B cell (primary cell): ENCODE data around the gene FER. TPM values are rescaled to one million over a fixed set of nuclear protein-coding genes. Genes with fewer than 3 reads are reported as not detected.

ENCODE experiments used
- ATAC-seq: fragments of 200-7000 bp; cut with Tn5 transposase; one replicate; pipeline ENCODE4 v1.10.0; 2021; ENCODE audit warnings: low read depth, mild to moderate bottlenecking, moderate number of reproducible peaks, moderate library complexity
- CTCF ChIA-PET: fragments of 350-600 bp; sonication (Branson Sonifier 250); formaldehyde crosslinking; loops from one replicate; lab custom pipeline; 2021; ENCODE audit warnings: antibody characterized with exemption, inconsistent platforms; lab: Charles Lee
- POLR2A ChIA-PET: fragments of 350-600 bp; sonication (Branson Sonifier 250); formaldehyde crosslinking; loops from one replicate; lab custom pipeline; 2021; ENCODE audit warnings: antibody characterized with exemption; lab: Charles Lee
- DNase-seq: peaks from one replicate; pipeline ENCODE4 v3.0.0; 2013
- H2AFZ ChIP-seq: 2 replicates; pipeline ENCODE4 v1.6.1; 2012; ENCODE audit warnings: mild to moderate bottlenecking, low read depth, low read length; ENCODE audit not compliant: insufficient read depth, poor library complexity, severe bottlenecking
- H3K27ac ChIP-seq, 2 donors: 1 replicate in 1 of 2; 2 replicates in 1 of 2; pipeline ENCODE4 v1.5.1; 2012 to 2013; ENCODE audit warnings: low read length in 2 of 2, mild to moderate bottlenecking in 2 of 2, moderate library complexity in 1 of 2
- H3K27me3 ChIP-seq, 4 experiments: fragments of 200-600 bp in 1 of 4; sonication (generic) in 1 of 4; replicated peaks in 1 of 4; 1 replicate in 2 of 4; 2 replicates in 2 of 4; pipeline versions ENCODE4 v1.6.1 to v1.7.0; 2013 to 2016; ENCODE audit warnings: low read length in 3 of 4, mild to moderate bottlenecking in 2 of 4, mixed read lengths in 1 of 4, moderate library complexity in 1 of 4; ENCODE audit not compliant: insufficient read depth in 4 of 4, control insufficient read depth in 3 of 4; ENCODE audit errors: control extremely low read depth in 1 of 4
- H3K36me3 ChIP-seq, 2 experiments: replicated peaks in 1 of 2; 1 replicate in 1 of 2; 2 replicates in 1 of 2; pipeline versions ENCODE4 v1.6.1 to v1.7.1; 2013; ENCODE audit warnings: low read length in 1 of 2; ENCODE audit not compliant: insufficient read depth in 2 of 2, control insufficient read depth in 1 of 2; ENCODE audit errors: control extremely low read depth in 1 of 2, extremely low read depth in 1 of 2
- H3K4me1 ChIP-seq, 2 donors: fragments of 200-600 bp in 1 of 2; sonication (generic) in 1 of 2; 1 replicate in 1 of 2; 2 replicates in 1 of 2; pipeline versions ENCODE4 v1.5.1 to v1.6.1; 2013 to 2017; ENCODE audit warnings: low read length in 2 of 2; ENCODE audit not compliant: control insufficient read depth in 2 of 2, insufficient read depth in 2 of 2
- H3K4me2 ChIP-seq: replicated peaks from 2 replicates; pipeline ENCODE3; 2012; ENCODE audit warnings: mild to moderate bottlenecking, low read depth, low read length; ENCODE audit not compliant: poor library complexity, severe bottlenecking
- H3K4me3 ChIP-seq, 5 experiments: fragments of 200-600 bp in 1 of 5; sonication (generic) in 1 of 5; 1 replicate in 3 of 5; 2 replicates in 2 of 5; pipeline versions ENCODE4 v1.5.1 to v1.7.0; 2011 to 2016; ENCODE audit warnings: low read length in 4 of 5, mild to moderate bottlenecking in 4 of 5, low read depth in 2 of 5, control low read depth in 1 of 5, moderate library complexity in 1 of 5; ENCODE audit not compliant: insufficient read depth in 1 of 5; ENCODE audit errors: control extremely low read depth in 1 of 5, extremely low read depth in 1 of 5
- H3K79me2 ChIP-seq: fragments of 200-600 bp; sonication (generic); one replicate; pipeline ENCODE4 v1.6.0; 2016; ENCODE audit warnings: low read length; ENCODE audit not compliant: control insufficient read depth, insufficient read depth
- H3K9ac ChIP-seq: fragments of 200-600 bp; sonication (generic); 2 replicates; pipeline ENCODE4 v1.6.1; 2017; ENCODE audit warnings: mild to moderate bottlenecking, low read length, moderate library complexity
- H3K9me3 ChIP-seq, 3 donors: one replicate each; pipeline versions ENCODE4 v1.6.1 to v1.7.1; 2013; ENCODE audit warnings: low read length in 2 of 3; ENCODE audit not compliant: control insufficient read depth in 2 of 3, insufficient read depth in 1 of 3; ENCODE audit errors: control extremely low read depth in 1 of 3
- H4K20me1 ChIP-seq: 2 replicates; pipeline ENCODE4 v1.6.0; 2012; ENCODE audit warnings: mild to moderate bottlenecking, low read length; ENCODE audit not compliant: insufficient read depth, control insufficient read depth, poor library complexity, severe bottlenecking
- H3K27ac Mint-ChIP-seq: one replicate; pipeline ENCODE4 v1.8.0; 2021; ENCODE audit warnings: mixed read lengths
- H3K27me3 Mint-ChIP-seq: one replicate; pipeline ENCODE4 v1.8.0; 2021; ENCODE audit warnings: mixed read lengths
- H3K4me1 Mint-ChIP-seq: one replicate; pipeline ENCODE4 v1.8.0; 2021; ENCODE audit warnings: mixed read lengths
- H3K4me3 Mint-ChIP-seq: one replicate; pipeline ENCODE4 v1.8.0; 2021; ENCODE audit warnings: mixed read lengths
- H3K9me3 Mint-ChIP-seq: one replicate; pipeline ENCODE4 v1.8.0; 2022; ENCODE audit warnings: mixed read lengths; ENCODE audit not compliant: insufficient read depth
- CTCF ChIP-seq: fragments of 200-600 bp; IDR thresholded peaks from one replicate; pipeline ENCODE4 v1.8.0; 2022; ENCODE audit warnings: antibody characterized with exemption, mild to moderate bottlenecking
- EZH2 ChIP-seq: IDR thresholded peaks from 2 replicates; pipeline ENCODE4 v1.6.1; 2012; ENCODE audit warnings: borderline replicate concordance, low read depth, mild to moderate bottlenecking, moderate library complexity, low read length; ENCODE audit not compliant: insufficient read depth, poor library complexity, severe bottlenecking
- WGBS: methylation state at CpG from one replicate; pipeline ENCODE4 v1.1.5; 2013; ENCODE audit warnings: missing lambda C conversion rate; ENCODE audit not compliant: insufficient coverage; 5-methylcytosine and 5-hydroxymethylcytosine counted together
- intact Hi-C: fragments of 100-400 bp; cut with micrococcal nuclease; formaldehyde crosslinking; loops from one replicate; pipeline ENCODE4 v1.10.0; 2022
- polyA plus RNA-seq: library from polyadenylated mRNA; depleted of rRNA; stranded (reverse); fragments of >200 nt; gene quantifications from 2 replicates; pipeline ENCODE4 v1.2.3, GENCODE V29; 2012
- total RNA-seq, 2 donors: library from RNA; stranded (reverse); fragments of 120-200 nt in 1 of 2; gene quantifications; 1 replicate in 1 of 2; 2 replicates in 1 of 2; pipeline versions ENCODE4 v1.2.3 to v1.2.4, GENCODE V29; 2013 to 2022

FER gene
- total and polyA plus RNA-seq, 2 donors (not counting 1 experiment from before 2014, with no cell fraction given), result 1.3 to 41.3 TPM

GRCh38 chr5:109089191-109089590 is 341.5 kb downstream of the FER start:
- no peak overlapping the region for H2AFZ ChIP-seq
- Mint-ChIP-seq H3K27me3 (no peaks in the 10 kb centered on the region), H3K9me3 (no peaks in the 10 kb centered on the region), H3K27ac (no peak overlapping the region), H3K4me3 (no peak overlapping the region), H3K4me1 (no peaks in the 10 kb centered on the region)
- no peaks in the 10 kb centered on the region for H4K20me1 ChIP-seq
- peaks cover 0 to 4% (median 0%) of the 10 kb centered on the region in 3 donors for H3K9me3 ChIP-seq
- no peaks in the 10 kb centered on the region for H3K27me3 ChIP-seq
- H3K4me1 ChIP-seq, result no peaks in the 10 kb centered on the region
- H3K9ac ChIP-seq, result no peak overlapping the region
- TF ChIP-seq CTCF (no peak), EZH2 (no peak)
- H3K4me2 ChIP-seq, result no peak overlapping the region
- DNase-seq (no peak), ATAC-seq (no peak)
- intact Hi-C loops, result no loop called here
- CTCF ChIA-PET, result no interaction called here
- H3K4me3 ChIP-seq, result no peak overlapping the region
- no peaks in the 10 kb centered on the region for H3K79me2 ChIP-seq
- no peak overlapping the region for H3K27ac ChIP-seq
- POLR2A ChIA-PET, result no interaction called here
- H3K36me3 ChIP-seq, result no peaks in the 10 kb centered on the region

GRCh38 chr5:109099081-109099480 is 351.4 kb downstream of the FER start:
- POLR2A ChIA-PET, result no interaction called here
- no peaks in the 10 kb centered on the region for H3K9me3 ChIP-seq
- intact Hi-C loops, result no loop called here
- Mint-ChIP-seq H3K27ac (no peak overlapping the region), H3K27me3 (no peaks in the 10 kb centered on the region), H3K4me1 (no peaks in the 10 kb centered on the region), H3K9me3 (no peaks in the 10 kb centered on the region), H3K4me3 (no peak overlapping the region)
- no peaks in the 10 kb centered on the region for H3K36me3 ChIP-seq
- no peaks in the 10 kb centered on the region for H3K27me3 ChIP-seq
- WGBS, result no CpG with 5 or more reads among the region's 1 CpG
- DNase-seq, result no peak
- no peak overlapping the region for H3K4me3 ChIP-seq
- no peaks in the 10 kb centered on the region for H3K4me1 ChIP-seq
- CTCF ChIA-PET, result interaction anchor here (0.8 kb wide), 1 partner anchor 457 kb away, joined by 3 read pairs; no protein-coding TSS in a partner anchor
- no peak for ATAC-seq
- H3K27ac ChIP-seq, result no peak overlapping the region
- H3K4me2 ChIP-seq, result no peak overlapping the region
- H4K20me1 ChIP-seq, result no peaks in the 10 kb centered on the region
- no peaks in the 10 kb centered on the region for H3K79me2 ChIP-seq
- no peak overlapping the region for H2AFZ ChIP-seq
- no peak overlapping the region for H3K9ac ChIP-seq
- TF ChIP-seq CTCF (no peak), EZH2 (no peak)
